H1 (cell line): ENCODE results near the gene OR6N2.

Experiments used
- CTCF ChIP-seq, 3 experiments: IDR thresholded peaks; 1 replicate in 2 of 3; 2 replicates in 1 of 3; pipeline versions ENCODE4 v1.5.1 to v1.6.1; 2011; ENCODE audit warnings: low read length in 3 of 3, mild to moderate bottlenecking in 3 of 3, inconsistent platforms in 2 of 3, low read depth in 1 of 3, moderate library complexity in 1 of 3; ENCODE audit not compliant: insufficient read depth in 1 of 3; ENCODE audit errors: control extremely low read depth in 1 of 3
- GTF2F1 ChIP-seq: IDR thresholded peaks from 2 replicates; pipeline ENCODE4 v1.6.1; 2012; ENCODE audit warnings: low read depth, low read length, improper control_type of control experiment, borderline replicate concordance
- POLR2A ChIP-seq, 2 experiments: IDR thresholded peaks; 1 replicate in 1 of 2; 2 replicates in 1 of 2; pipeline ENCODE4 v1.6.1; 2011; ENCODE audit warnings: low read depth in 2 of 2, low read length in 2 of 2, mild to moderate bottlenecking in 2 of 2; ENCODE audit errors: control extremely low read depth in 1 of 2
- SP2 ChIP-seq: IDR thresholded peaks from 2 replicates; pipeline ENCODE4 v1.6.1; 2012; ENCODE audit warnings: mild to moderate bottlenecking, low read length, inconsistent platforms
- USF2 ChIP-seq: IDR thresholded peaks from 2 replicates; pipeline ENCODE4 v1.6.1; 2011; ENCODE audit warnings: low read length, improper control_type of control experiment

DNA sequence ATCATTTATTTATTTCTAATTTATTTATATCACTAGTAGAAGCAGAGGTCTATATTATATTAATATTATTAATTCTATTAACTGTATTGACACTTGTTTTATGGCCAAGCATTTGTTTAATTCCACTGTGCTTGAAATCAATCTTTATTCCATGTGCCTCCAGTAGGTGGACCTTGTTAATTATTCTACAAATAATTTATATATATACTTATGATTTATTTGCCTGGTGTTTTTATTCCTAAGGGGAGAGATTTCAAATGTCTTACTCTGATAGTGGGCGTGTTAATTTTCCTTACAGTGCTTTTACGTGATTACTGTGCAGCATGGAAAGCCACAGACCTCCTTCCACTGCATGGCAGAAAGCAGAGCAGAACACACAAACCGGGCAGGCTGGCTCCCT lies 17.5 kb upstream of the OR6N2 start:
- TF ChIP-seq GTF2F1 = no peak
- TF ChIP-seq USF2 = no peak
- TF ChIP-seq CTCF (IDR thresholded peaks at IDR 0.05; ENCODE audit: control extremely low read depth in 1 of 3, insufficient read depth in 1 of 3, low read depth in 1 of 3, low read length in 3 of 3) = no peak
- TF ChIP-seq SP2 = no peak
- no peak for TF ChIP-seq POLR2A (IDR thresholded peaks at IDR 0.05; ENCODE audit: control extremely low read depth in 1 of 2, low read depth in 2 of 2, low read length in 2 of 2)
